ENCODE measurements around the gene EPG5.
"Not testable (repeated sequence)": the region's sequence is repeated elsewhere in the genome, so short reads cannot be mapped to it uniquely, and the experiment has no call there.

EPG5 gene

GRCh38 chr18:45992527-45992926, 25.4 kb upstream of the EPG5 start:
- not testable (repeated sequence) for H2AK5ac ChIP-seq (ENCODE audit: low read depth, low read length); H2BK12ac ChIP-seq (ENCODE audit: low read length); H2AFZ ChIP-seq (ENCODE audit: low read length); H3K14ac ChIP-seq (ENCODE audit: low read length); H3K27ac ChIP-seq (replicated peaks; ENCODE audit: low read length); H4K91ac ChIP-seq (ENCODE audit: low read depth, low read length, poor library complexity); H3K4me3 ChIP-seq (ENCODE audit: low read length in 2 of 2); H3K23ac ChIP-seq (ENCODE audit: low read depth, low read length, poor library complexity); H4K8ac ChIP-seq (ENCODE audit: low read depth, low read length); H3K27me3 ChIP-seq (ENCODE audit: control insufficient read depth in 3 of 3, insufficient read depth in 3 of 3, low read depth in 1 of 3, low read length in 3 of 3); H2BK15ac ChIP-seq (ENCODE audit: low read length); DNase-seq (ENCODE audit: low spot score); H3K36me3 ChIP-seq (replicated peaks in 1 of 2; ENCODE audit: control insufficient read depth in 2 of 2, insufficient read depth in 2 of 2, low read length in 2 of 2); H3K79me1 ChIP-seq (ENCODE audit: low read depth, low read length); H3K18ac ChIP-seq (ENCODE audit: low read length); H3K4ac ChIP-seq (ENCODE audit: low read length); H3K4me2 ChIP-seq (ENCODE audit: insufficient read depth, low read length, poor library complexity, severe bottlenecking); H3K4me1 ChIP-seq (ENCODE audit: control insufficient read depth in 2 of 2, insufficient read depth in 1 of 2, low read depth in 1 of 2, low read length in 2 of 2); H2BK5ac ChIP-seq (ENCODE audit: low read length); H3K9ac ChIP-seq (ENCODE audit: low read depth, low read length, poor library complexity); H2BK120ac ChIP-seq (ENCODE audit: low read depth, low read length)
- no CpG with 5 or more reads among the region's 6 CpGs for WGBS, 2 donors (ENCODE audit: extremely low coverage in 2 of 2, insufficient read length in 2 of 2, insufficient replicate concordance in 1 of 2)
- H3K9me3 ChIP-seq (replicated peaks in 1 of 2; ENCODE audit: control insufficient read depth in 2 of 2, insufficient read depth in 1 of 2, low read depth in 1 of 2, low read length in 2 of 2): peaks cover 0 to 10% of the 10 kb centered on the region in 2 donors

- WGBS, 2 donors (ENCODE audit: extremely low coverage in 2 of 2, insufficient read length in 2 of 2, insufficient replicate concordance in 1 of 2): no CpG with 5 or more reads among the region's 3 CpGs
These were observed 24.7 kb upstream of the EPG5 start for GRCh38 chr18:45991788-45992187.

GRCh38 chr18:45984546-45985235, 17.6 kb upstream of the EPG5 start:
- Histone ChIP-seq H4K8ac (ENCODE audit: low read depth, low read length) (no peak overlapping the region), H3K79me1 (ENCODE audit: low read depth, low read length) (no peaks in the 10 kb centered on the region), H4K91ac (ENCODE audit: low read depth, low read length, poor library complexity) (no peak overlapping the region), H3K9me3 (replicated peaks in 1 of 2; ENCODE audit: control insufficient read depth in 2 of 2, insufficient read depth in 1 of 2, low read depth in 1 of 2, low read length in 2 of 2) (peaks cover 0 to 9% of the 10 kb centered on the region in 2 donors), H3K27ac (replicated peaks; ENCODE audit: low read length) (no peak overlapping the region), H2BK15ac (ENCODE audit: low read length) (no peak overlapping the region), H3K23ac (ENCODE audit: low read depth, low read length, poor library complexity) (no peak overlapping the region), H2AFZ (ENCODE audit: low read length) (no peak overlapping the region), H3K36me3 (replicated peaks in 1 of 2; ENCODE audit: control insufficient read depth in 2 of 2, insufficient read depth in 2 of 2, low read length in 2 of 2) (no peaks in the 10 kb centered on the region), H3K4me2 (ENCODE audit: insufficient read depth, low read length, poor library complexity, severe bottlenecking) (no peak overlapping the region), H2BK5ac (ENCODE audit: low read length) (no peak overlapping the region), H3K14ac (ENCODE audit: low read length) (no peak overlapping the region), H2BK120ac (ENCODE audit: low read depth, low read length) (no peak overlapping the region), H3K4me1 (ENCODE audit: control insufficient read depth in 2 of 2, insufficient read depth in 1 of 2, low read depth in 1 of 2, low read length in 2 of 2) (no peaks in the 10 kb centered on the region), H3K27me3 (ENCODE audit: control insufficient read depth in 3 of 3, insufficient read depth in 3 of 3, low read depth in 1 of 3, low read length in 3 of 3) (no peaks in the 10 kb centered on the region), H2BK12ac (ENCODE audit: low read length) (no peak overlapping the region), H3K9ac (ENCODE audit: low read depth, low read length, poor library complexity) (no peak overlapping the region), H3K4me3 (ENCODE audit: low read length in 2 of 2) (no peak overlapping the region), H3K18ac (ENCODE audit: low read length) (no peak overlapping the region), H2AK5ac (ENCODE audit: low read depth, low read length) (no peak overlapping the region), H3K4ac (ENCODE audit: low read length) (no peak overlapping the region)
- no CpG with 5 or more reads among the region's 4 CpGs for WGBS, 2 donors (ENCODE audit: extremely low coverage in 2 of 2, insufficient read length in 2 of 2, insufficient replicate concordance in 1 of 2)
- no peak for DNase-seq (ENCODE audit: low spot score)

More at GRCh38 chr18:45991788-45992187, 24.7 kb upstream of the EPG5 start:
- H3K14ac ChIP-seq (ENCODE audit: low read length): no peak overlapping the region
- no peak overlapping the region for H3K4ac ChIP-seq (ENCODE audit: low read length)
- no peaks in the 10 kb centered on the region for H3K4me1 ChIP-seq (ENCODE audit: control insufficient read depth in 2 of 2, insufficient read depth in 1 of 2, low read depth in 1 of 2, low read length in 2 of 2)
- H3K9me3 ChIP-seq (replicated peaks in 1 of 2; ENCODE audit: control insufficient read depth in 2 of 2, insufficient read depth in 1 of 2, low read depth in 1 of 2, low read length in 2 of 2): peaks cover 0 to 10% of the 10 kb centered on the region in 2 donors
- no peak overlapping the region for H3K23ac ChIP-seq (ENCODE audit: low read depth, low read length, poor library complexity)
- no peak overlapping the region for H3K18ac ChIP-seq (ENCODE audit: low read length)
- no peak overlapping the region for H2BK15ac ChIP-seq (ENCODE audit: low read length)
- H4K91ac ChIP-seq (ENCODE audit: low read depth, low read length, poor library complexity): no peak overlapping the region
- H2AFZ ChIP-seq (ENCODE audit: low read length): no peak overlapping the region
- H3K4me3 ChIP-seq (ENCODE audit: low read length in 2 of 2): no peak overlapping the region
- H2BK5ac ChIP-seq (ENCODE audit: low read length): no peak overlapping the region
- H4K8ac ChIP-seq (ENCODE audit: low read depth, low read length): no peak overlapping the region
- H3K79me1 ChIP-seq (ENCODE audit: low read depth, low read length): no peaks in the 10 kb centered on the region
- no peak overlapping the region for H3K4me2 ChIP-seq (ENCODE audit: insufficient read depth, low read length, poor library complexity, severe bottlenecking)
- H3K9ac ChIP-seq (ENCODE audit: low read depth, low read length, poor library complexity): no peak overlapping the region
- H2BK12ac ChIP-seq (ENCODE audit: low read length): no peak overlapping the region
- H2BK120ac ChIP-seq (ENCODE audit: low read depth, low read length): no peak overlapping the region
- H3K27ac ChIP-seq (replicated peaks; ENCODE audit: low read length): no peak overlapping the region
- H2AK5ac ChIP-seq (ENCODE audit: low read depth, low read length): no peak overlapping the region
- H3K36me3 ChIP-seq (replicated peaks in 1 of 2; ENCODE audit: control insufficient read depth in 2 of 2, insufficient read depth in 2 of 2, low read length in 2 of 2): no peaks in the 10 kb centered on the region
- no peaks in the 10 kb centered on the region for H3K27me3 ChIP-seq (ENCODE audit: control insufficient read depth in 3 of 3, insufficient read depth in 3 of 3, low read depth in 1 of 3, low read length in 3 of 3)
- no peak for DNase-seq (ENCODE audit: low spot score)

- H3K23ac ChIP-seq (ENCODE audit: low read depth, low read length, poor library complexity): no peak overlapping the region
These were observed 14.7 kb upstream of the EPG5 start for GRCh38 chr18:45981821-45982220.

More at GRCh38 chr18:45981821-45982220, 14.7 kb upstream of the EPG5 start:
- no CpG with 5 or more reads among the region's 2 CpGs for WGBS, 2 donors (ENCODE audit: extremely low coverage in 2 of 2, insufficient read length in 2 of 2, insufficient replicate concordance in 1 of 2)
- Histone ChIP-seq H4K91ac (ENCODE audit: low read depth, low read length, poor library complexity) (no peak overlapping the region), H3K36me3 (replicated peaks in 1 of 2; ENCODE audit: control insufficient read depth in 2 of 2, insufficient read depth in 2 of 2, low read length in 2 of 2) (no peaks in the 10 kb centered on the region), H3K9me3 (replicated peaks in 1 of 2; ENCODE audit: control insufficient read depth in 2 of 2, insufficient read depth in 1 of 2, low read depth in 1 of 2, low read length in 2 of 2) (no peaks in the 10 kb centered on the region), H2BK5ac (ENCODE audit: low read length) (no peak overlapping the region), H2BK12ac (ENCODE audit: low read length) (no peak overlapping the region), H3K4me2 (ENCODE audit: insufficient read depth, low read length, poor library complexity, severe bottlenecking) (no peak overlapping the region), H3K18ac (ENCODE audit: low read length) (no peak overlapping the region), H2BK15ac (ENCODE audit: low read length) (no peak overlapping the region), H3K9ac (ENCODE audit: low read depth, low read length, poor library complexity) (no peak overlapping the region), H3K14ac (ENCODE audit: low read length) (no peak overlapping the region), H2BK120ac (ENCODE audit: low read depth, low read length) (no peak overlapping the region), H3K27me3 (ENCODE audit: control insufficient read depth in 3 of 3, insufficient read depth in 3 of 3, low read depth in 1 of 3, low read length in 3 of 3) (no peaks in the 10 kb centered on the region), H3K27ac (replicated peaks; ENCODE audit: low read length) (no peak overlapping the region), H3K79me1 (ENCODE audit: low read depth, low read length) (no peaks in the 10 kb centered on the region), H4K8ac (ENCODE audit: low read depth, low read length) (no peak overlapping the region), H2AK5ac (ENCODE audit: low read depth, low read length) (no peak overlapping the region), H3K4me3 (ENCODE audit: low read length in 2 of 2) (no peak overlapping the region), H3K4me1 (ENCODE audit: control insufficient read depth in 2 of 2, insufficient read depth in 1 of 2, low read depth in 1 of 2, low read length in 2 of 2) (no peaks in the 10 kb centered on the region), H3K4ac (ENCODE audit: low read length) (no peak overlapping the region), H2AFZ (ENCODE audit: low read length) (no peak overlapping the region)
- no peak for DNase-seq (ENCODE audit: low spot score)
